ENCODE data around the gene ACOX1.

DNA sequence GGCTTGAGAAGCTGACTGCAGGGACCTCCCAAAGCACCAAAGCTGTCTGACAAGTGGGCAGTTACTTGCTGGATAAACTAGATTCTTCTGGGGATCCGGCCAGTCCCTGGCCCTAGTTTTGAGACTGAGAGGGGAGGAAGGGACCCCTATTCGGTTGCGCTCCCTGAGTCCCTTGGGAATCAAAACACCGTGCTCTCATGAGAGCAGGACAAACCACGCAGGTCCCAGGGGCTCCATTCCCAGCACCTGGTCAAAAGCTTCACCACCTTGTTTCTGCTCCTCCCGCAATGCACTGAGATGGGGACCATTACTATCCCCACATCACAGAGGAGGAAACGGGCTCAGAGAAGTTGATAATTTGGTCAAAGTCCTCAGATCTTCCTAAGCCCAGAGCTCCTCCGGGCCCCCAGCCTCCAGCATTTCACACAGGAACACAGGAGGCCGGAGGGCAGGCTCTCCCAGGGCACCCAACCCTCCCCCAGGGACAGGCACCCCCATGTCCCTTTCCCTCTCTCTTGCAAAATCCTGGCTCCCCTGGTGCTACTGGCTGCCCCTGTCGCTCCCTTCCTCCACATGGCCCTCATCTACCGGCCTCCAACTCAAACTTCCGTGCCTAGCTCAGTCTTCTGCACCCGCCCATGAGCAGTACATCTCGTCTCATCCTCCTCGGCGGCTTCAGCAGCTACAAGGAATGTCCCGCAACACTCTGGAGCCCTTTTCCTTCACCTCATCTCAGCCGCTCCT is 85.5 kb downstream of the ACOX1 start:
- TF ChIP-seq, protein P1, sequence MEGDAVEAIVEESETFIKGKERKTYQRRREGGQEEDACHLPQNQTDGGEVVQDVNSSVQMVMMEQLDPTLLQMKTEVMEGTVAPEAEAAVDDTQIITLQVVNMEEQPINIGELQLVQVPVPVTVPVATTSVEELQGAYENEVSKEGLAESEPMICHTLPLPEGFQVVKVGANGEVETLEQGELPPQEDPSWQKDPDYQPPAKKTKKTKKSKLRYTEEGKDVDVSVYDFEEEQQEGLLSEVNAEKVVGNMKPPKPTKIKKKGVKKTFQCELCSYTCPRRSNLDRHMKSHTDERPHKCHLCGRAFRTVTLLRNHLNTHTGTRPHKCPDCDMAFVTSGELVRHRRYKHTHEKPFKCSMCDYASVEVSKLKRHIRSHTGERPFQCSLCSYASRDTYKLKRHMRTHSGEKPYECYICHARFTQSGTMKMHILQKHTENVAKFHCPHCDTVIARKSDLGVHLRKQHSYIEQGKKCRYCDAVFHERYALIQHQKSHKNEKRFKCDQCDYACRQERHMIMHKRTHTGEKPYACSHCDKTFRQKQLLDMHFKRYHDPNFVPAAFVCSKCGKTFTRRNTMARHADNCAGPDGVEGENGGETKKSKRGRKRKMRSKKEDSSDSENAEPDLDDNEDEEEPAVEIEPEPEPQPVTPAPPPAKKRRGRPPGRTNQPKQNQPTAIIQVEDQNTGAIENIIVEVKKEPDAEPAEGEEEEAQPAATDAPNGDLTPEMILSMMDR (IDR thresholded peaks at IDR 0.05) = no peak
- no peak for TF ChIP-seq EZH2phosphoT487 (IDR thresholded peaks at IDR 0.05)
- no peak for TF ChIP-seq EZH2 (IDR thresholded peaks at IDR 0.05)
